DMS53 treated with DMSO at 0.1 percent for 48 hours (cell line): ENCODE data around the gene KLHL25.
"Not testable (repeated sequence)": the region's sequence is repeated elsewhere in the genome, so short reads cannot be mapped to it uniquely, and the experiment has no call there.

ENCODE experiments used
- DNase-seq: peaks from one replicate; lab custom pipeline; 2025; ENCODE audit not compliant: unreplicated experiment; lab: John Stamatoyannopoulos, UW

The KLHL25 gene

GRCh38 chr15:85805420-85805819 is 10.7 kb upstream of the KLHL25 start:
- no peak for DNase-seq

GRCh38 chr15:85804481-85805170 is 9.9 kb upstream of the KLHL25 start:
- DNase-seq: no peak

- DNase-seq: peak; percentile 2
These were observed 7.9 kb upstream of the KLHL25 start for GRCh38 chr15:85802617-85803016.

- peak; percentile 82 for DNase-seq
These were observed 5.9 kb upstream of the KLHL25 start for GRCh38 chr15:85800478-85801123.

GRCh38 chr15:85796371-85796770 is 1.6 kb upstream of the KLHL25 start:
- DNase-seq: not testable (repeated sequence)

- DNase-seq: no peak
These were observed 896 bp upstream of the KLHL25 start for GRCh38 chr15:85795337-85796305.

- no peak for DNase-seq
These were observed 806 bp downstream of the KLHL25 start for GRCh38 chr15:85793641-85794597.

GRCh38 chr15:85792912-85793590 is 1.7 kb downstream of the KLHL25 start:
- no peak for DNase-seq

- no peak for DNase-seq
These were observed 2.5 kb downstream of the KLHL25 start for GRCh38 chr15:85792102-85792731.

- DNase-seq: no peak
These were observed 5.2 kb downstream of the KLHL25 start for GRCh38 chr15:85789496-85789875.

- peak; percentile 75 for DNase-seq
These were observed 5.8 kb downstream of the KLHL25 start for GRCh38 chr15:85788771-85789495.

- DNase-seq: no peak
These were observed 8.0 kb downstream of the KLHL25 start for GRCh38 chr15:85786781-85787114.

GRCh38 chr15:85785887-85786780 is 8.6 kb downstream of the KLHL25 start:
- DNase-seq: peak; percentile 89

GRCh38 chr15:85782064-85782463 is 12.7 kb downstream of the KLHL25 start:
- DNase-seq: no peak

GRCh38 chr15:85781099-85781498 is 13.6 kb downstream of the KLHL25 start:
- DNase-seq: no peak

- DNase-seq: no peak
These were observed 14.3 kb downstream of the KLHL25 start for GRCh38 chr15:85780225-85780985.

- DNase-seq: no peak
These were observed 15.5 kb downstream of the KLHL25 start for GRCh38 chr15:85779249-85779648.
